GM23338 (cell line): ENCODE data around the gene FOXL1.

Source experiments
- CREB1 ChIP-seq: fragments of 250-450 bp; sonication (Bioruptor Pico); IDR thresholded peaks from 2 replicates; pipeline ENCODE4 v1.5.0; 2020; ENCODE audit warnings: low read depth, mild to moderate bottlenecking, moderate library complexity
- EZH2 ChIP-seq: fragments of 200-600 bp; sonication (generic); IDR thresholded peaks from one replicate; pipeline ENCODE4 v1.8.0; 2017; ENCODE audit warnings: antibody characterized with exemption, mild to moderate bottlenecking, low read depth; ENCODE audit not compliant: unreplicated experiment
- NANOG ChIP-seq: IDR thresholded peaks from 2 replicates; pipeline ENCODE4 v1.6.1; 2016; ENCODE audit warnings: antibody characterized with exemption, borderline replicate concordance
- TF ChIP-seq, protein P1 (sequence below), 2 experiments: fragments of 200-600 bp in 1 of 2; sonication (generic) in 1 of 2; conservative IDR thresholded peaks; 2 replicates each; pipeline versions ENCODE4 v1.5.1 to v1.6.1; 2016 to 2017; ENCODE audit warnings: antibody characterized with exemption in 2 of 2, low read depth in 2 of 2, mild to moderate bottlenecking in 2 of 2, moderate library complexity in 1 of 2
- TF ChIP-seq, protein P2 (sequence below): IDR thresholded peaks from 2 replicates; pipeline ENCODE4 v1.6.1; 2016; ENCODE audit warnings: antibody characterized with exemption
- TF ChIP-seq, protein P3 (sequence below): IDR thresholded peaks from one replicate; pipeline ENCODE4 v1.6.1; 2018; ENCODE audit warnings: antibody characterized with exemption; ENCODE audit not compliant: unreplicated experiment

DNA sequence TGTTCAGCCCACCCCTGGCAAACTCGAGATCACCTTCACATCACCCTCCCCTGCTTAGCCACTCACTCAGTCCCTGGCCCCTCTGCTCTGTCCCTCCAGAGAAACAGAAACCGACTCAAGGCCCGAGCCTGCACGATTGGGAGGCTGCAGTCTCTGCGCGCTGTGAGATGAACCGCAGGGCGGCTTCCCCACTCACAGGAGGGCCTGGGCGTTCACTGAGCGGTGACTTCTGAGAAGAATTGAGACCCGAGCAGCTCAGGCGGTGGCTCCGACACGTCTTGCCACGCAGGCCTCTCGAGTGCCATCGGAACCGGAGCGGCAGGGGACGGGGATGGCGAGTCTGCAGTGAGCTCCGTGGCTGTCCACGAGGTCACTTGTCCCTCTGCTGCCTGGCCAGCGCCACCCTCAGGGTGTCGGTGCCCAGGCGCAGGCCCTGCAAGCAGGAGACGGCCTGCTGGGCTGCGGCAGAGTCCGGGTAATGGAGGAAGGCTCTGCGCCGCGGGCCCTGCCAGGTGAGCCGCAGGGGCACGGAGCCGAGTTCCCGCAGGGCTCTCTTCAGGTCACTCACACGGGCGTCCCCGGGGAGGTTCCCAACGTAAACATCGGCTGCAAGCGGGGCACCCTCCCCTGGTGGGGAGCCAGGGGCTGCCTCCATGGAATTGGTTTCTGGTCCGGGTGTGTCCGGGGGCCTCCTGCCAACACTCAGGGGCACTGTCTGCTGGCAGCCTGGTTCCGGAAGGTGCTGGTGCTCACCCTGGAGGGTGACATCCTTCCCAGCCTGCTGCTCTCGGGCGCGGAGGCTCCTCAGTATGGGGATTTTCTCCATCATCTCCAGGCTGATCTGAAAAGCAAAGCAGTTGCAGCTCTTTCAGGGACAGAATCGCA, 46.5 kb upstream of the FOXL1 start:
- TF ChIP-seq CREB1, result no peak
- TF ChIP-seq EZH2, result no peak
- TF ChIP-seq, protein P1, sequence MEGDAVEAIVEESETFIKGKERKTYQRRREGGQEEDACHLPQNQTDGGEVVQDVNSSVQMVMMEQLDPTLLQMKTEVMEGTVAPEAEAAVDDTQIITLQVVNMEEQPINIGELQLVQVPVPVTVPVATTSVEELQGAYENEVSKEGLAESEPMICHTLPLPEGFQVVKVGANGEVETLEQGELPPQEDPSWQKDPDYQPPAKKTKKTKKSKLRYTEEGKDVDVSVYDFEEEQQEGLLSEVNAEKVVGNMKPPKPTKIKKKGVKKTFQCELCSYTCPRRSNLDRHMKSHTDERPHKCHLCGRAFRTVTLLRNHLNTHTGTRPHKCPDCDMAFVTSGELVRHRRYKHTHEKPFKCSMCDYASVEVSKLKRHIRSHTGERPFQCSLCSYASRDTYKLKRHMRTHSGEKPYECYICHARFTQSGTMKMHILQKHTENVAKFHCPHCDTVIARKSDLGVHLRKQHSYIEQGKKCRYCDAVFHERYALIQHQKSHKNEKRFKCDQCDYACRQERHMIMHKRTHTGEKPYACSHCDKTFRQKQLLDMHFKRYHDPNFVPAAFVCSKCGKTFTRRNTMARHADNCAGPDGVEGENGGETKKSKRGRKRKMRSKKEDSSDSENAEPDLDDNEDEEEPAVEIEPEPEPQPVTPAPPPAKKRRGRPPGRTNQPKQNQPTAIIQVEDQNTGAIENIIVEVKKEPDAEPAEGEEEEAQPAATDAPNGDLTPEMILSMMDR (conservative IDR thresholded peaks at IDR 0.05; ENCODE audit: low read depth in 2 of 2), result no peak
- TF ChIP-seq, protein P2, sequence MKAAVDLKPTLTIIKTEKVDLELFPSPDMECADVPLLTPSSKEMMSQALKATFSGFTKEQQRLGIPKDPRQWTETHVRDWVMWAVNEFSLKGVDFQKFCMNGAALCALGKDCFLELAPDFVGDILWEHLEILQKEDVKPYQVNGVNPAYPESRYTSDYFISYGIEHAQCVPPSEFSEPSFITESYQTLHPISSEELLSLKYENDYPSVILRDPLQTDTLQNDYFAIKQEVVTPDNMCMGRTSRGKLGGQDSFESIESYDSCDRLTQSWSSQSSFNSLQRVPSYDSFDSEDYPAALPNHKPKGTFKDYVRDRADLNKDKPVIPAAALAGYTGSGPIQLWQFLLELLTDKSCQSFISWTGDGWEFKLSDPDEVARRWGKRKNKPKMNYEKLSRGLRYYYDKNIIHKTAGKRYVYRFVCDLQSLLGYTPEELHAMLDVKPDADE, result no peak
- TF ChIP-seq NANOG, result no peak
- TF ChIP-seq, protein P3, sequence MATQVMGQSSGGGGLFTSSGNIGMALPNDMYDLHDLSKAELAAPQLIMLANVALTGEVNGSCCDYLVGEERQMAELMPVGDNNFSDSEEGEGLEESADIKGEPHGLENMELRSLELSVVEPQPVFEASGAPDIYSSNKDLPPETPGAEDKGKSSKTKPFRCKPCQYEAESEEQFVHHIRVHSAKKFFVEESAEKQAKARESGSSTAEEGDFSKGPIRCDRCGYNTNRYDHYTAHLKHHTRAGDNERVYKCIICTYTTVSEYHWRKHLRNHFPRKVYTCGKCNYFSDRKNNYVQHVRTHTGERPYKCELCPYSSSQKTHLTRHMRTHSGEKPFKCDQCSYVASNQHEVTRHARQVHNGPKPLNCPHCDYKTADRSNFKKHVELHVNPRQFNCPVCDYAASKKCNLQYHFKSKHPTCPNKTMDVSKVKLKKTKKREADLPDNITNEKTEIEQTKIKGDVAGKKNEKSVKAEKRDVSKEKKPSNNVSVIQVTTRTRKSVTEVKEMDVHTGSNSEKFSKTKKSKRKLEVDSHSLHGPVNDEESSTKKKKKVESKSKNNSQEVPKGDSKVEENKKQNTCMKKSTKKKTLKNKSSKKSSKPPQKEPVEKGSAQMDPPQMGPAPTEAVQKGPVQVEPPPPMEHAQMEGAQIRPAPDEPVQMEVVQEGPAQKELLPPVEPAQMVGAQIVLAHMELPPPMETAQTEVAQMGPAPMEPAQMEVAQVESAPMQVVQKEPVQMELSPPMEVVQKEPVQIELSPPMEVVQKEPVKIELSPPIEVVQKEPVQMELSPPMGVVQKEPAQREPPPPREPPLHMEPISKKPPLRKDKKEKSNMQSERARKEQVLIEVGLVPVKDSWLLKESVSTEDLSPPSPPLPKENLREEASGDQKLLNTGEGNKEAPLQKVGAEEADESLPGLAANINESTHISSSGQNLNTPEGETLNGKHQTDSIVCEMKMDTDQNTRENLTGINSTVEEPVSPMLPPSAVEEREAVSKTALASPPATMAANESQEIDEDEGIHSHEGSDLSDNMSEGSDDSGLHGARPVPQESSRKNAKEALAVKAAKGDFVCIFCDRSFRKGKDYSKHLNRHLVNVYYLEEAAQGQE, result no peak
